Stomach (tissue), 4 donors: Measurements from ENCODE around the gene PIK3C2B.

Experiments used
- EP300 ChIP-seq: sonication (generic); formaldehyde crosslinking; IDR thresholded peaks from one replicate; pipeline ENCODE4 v1.6.1; 2017; ENCODE audit warnings: antibody characterized with exemption
- POLR2A ChIP-seq, 4 donors: fragments of 450-650 bp; IDR thresholded peaks; one replicate each; pipeline ENCODE4 v1.6.1; 2016; ENCODE audit warnings: antibody characterized with exemption in 4 of 4, control low read depth in 2 of 4, mild to moderate bottlenecking in 1 of 4, moderate library complexity in 1 of 4
- POLR2AphosphoS5 ChIP-seq, 3 donors: sonication (generic); formaldehyde crosslinking; IDR thresholded peaks; one replicate each; pipeline ENCODE4 v1.6.1; 2016; ENCODE audit warnings: antibody characterized with exemption in 3 of 3
- TF ChIP-seq, protein P1 (sequence below), 7 experiments: fragments of 450-650 bp in 4 of 7; fragments of 200-600 bp in 3 of 7; sonication (generic) in 3 of 7; IDR thresholded peaks; one replicate each; pipeline ENCODE4 v1.5.1; 2016 to 2019; ENCODE audit warnings: antibody characterized with exemption in 7 of 7, control low read depth in 2 of 7, mild to moderate bottlenecking in 1 of 7

DNA sequence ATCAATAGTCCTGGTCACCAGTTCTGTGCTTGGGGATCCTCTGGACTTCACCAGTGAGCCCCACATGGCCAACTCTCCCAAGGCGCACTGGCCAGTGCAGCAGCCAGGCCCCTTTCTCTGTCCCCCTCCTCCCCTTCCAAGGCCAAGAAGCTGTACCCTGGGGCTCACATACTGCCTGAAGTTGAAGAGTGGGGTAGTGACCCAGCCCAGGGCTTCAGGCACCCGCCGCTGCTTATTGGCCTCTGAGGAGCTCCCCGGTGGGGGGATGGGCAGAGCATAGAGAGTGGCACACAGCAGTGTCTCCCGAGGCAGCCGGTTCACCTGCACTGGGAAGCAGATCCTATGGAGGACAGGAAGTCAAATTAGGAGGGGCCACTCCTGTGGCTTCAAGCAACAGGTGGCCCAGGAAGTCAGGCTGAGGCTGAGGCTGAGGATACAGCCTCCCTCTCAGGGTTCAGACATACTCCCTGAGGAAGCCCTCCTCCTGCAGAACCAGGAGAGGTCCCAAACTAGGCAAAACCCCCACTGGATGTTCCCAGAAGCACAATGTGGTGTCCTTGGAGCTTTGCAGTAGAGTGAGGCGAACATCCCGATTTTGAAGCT lies 44.8 kb downstream of the PIK3C2B start:
- TF ChIP-seq POLR2AphosphoS5 (IDR thresholded peaks at IDR 0.05) (no peak), POLR2A (IDR thresholded peaks at IDR 0.05) (no peak), EP300 (no peak)
- TF ChIP-seq, protein P1, sequence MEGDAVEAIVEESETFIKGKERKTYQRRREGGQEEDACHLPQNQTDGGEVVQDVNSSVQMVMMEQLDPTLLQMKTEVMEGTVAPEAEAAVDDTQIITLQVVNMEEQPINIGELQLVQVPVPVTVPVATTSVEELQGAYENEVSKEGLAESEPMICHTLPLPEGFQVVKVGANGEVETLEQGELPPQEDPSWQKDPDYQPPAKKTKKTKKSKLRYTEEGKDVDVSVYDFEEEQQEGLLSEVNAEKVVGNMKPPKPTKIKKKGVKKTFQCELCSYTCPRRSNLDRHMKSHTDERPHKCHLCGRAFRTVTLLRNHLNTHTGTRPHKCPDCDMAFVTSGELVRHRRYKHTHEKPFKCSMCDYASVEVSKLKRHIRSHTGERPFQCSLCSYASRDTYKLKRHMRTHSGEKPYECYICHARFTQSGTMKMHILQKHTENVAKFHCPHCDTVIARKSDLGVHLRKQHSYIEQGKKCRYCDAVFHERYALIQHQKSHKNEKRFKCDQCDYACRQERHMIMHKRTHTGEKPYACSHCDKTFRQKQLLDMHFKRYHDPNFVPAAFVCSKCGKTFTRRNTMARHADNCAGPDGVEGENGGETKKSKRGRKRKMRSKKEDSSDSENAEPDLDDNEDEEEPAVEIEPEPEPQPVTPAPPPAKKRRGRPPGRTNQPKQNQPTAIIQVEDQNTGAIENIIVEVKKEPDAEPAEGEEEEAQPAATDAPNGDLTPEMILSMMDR (IDR thresholded peaks at IDR 0.05), result no peak
